Left lung (tissue), 10 donors: ENCODE data around the gene SDK1. TPM values are rescaled to one million over a fixed set of nuclear protein-coding genes. Genes with fewer than 3 reads are reported as not detected.

ENCODE experiments used
- ATAC-seq: fragments of 200-7000 bp; cut with Tn5 transposase; one replicate; pipeline ENCODE4 v1.9.1; 2020; ENCODE audit warnings: moderate library complexity
- DNase-seq, 4 donors: peaks; one replicate each; pipeline ENCODE4 v3.0.0-alpha.2; 2013 to 2020
- H3K27ac ChIP-seq, 2 donors: fragments of 200-600 bp; sonication (generic) in 1 of 2; one replicate each; pipeline versions ENCODE4 v1.5.0 to v1.8.0; 2020 to 2021
- H3K27me3 ChIP-seq, 2 donors: fragments of 200-600 bp; sonication (generic) in 1 of 2; one replicate each; pipeline versions ENCODE4 v1.5.0 to v1.8.0; 2020 to 2021
- H3K36me3 ChIP-seq, 2 donors: fragments of 200-600 bp; sonication (generic) in 1 of 2; one replicate each; pipeline versions ENCODE4 v1.5.0 to v1.8.0; 2020 to 2021
- H3K4me1 ChIP-seq, 2 donors: fragments of 200-600 bp; one replicate each; pipeline ENCODE4 v1.8.0; 2021
- H3K4me3 ChIP-seq, 2 donors: fragments of 200-600 bp; sonication (generic) in 1 of 2; one replicate each; pipeline versions ENCODE4 v1.5.0 to v1.8.0; 2020 to 2021; ENCODE audit warnings: mild to moderate bottlenecking in 1 of 2
- H3K9me3 ChIP-seq, 2 donors: fragments of 200-600 bp; sonication (generic) in 1 of 2; one replicate each; pipeline versions ENCODE4 v1.5.0 to v1.8.0; 2020 to 2021
- CTCF ChIP-seq, 2 donors: fragments of 200-600 bp; sonication (generic) in 1 of 2; IDR thresholded peaks; one replicate each; pipeline versions ENCODE4 v1.5.0 to v1.8.0; 2021; ENCODE audit warnings: antibody characterized with exemption in 2 of 2
- intact Hi-C, 2 donors: fragments of 100-400 bp; cut with DNase I; formaldehyde crosslinking; loops; one replicate each; pipeline versions ENCODE4 v1.11.2 to v1.14.2; 2022
- polyA plus RNA-seq, 6 donors: library from polyadenylated mRNA; unstranded; fragments of 120-200 nt; gene quantifications; one replicate each; pipeline ENCODE4 v1.2.1, GENCODE V29; 2013; ENCODE audit not compliant: insufficient read length in 6 of 6
- total RNA-seq, 2 donors: library from RNA; stranded (reverse); fragmentation: NEBNext Ultra II Directional; extraction: Animal tissue kit (Norgen Biotek cat#: 25700); gene quantifications; one replicate each; pipeline ENCODE4 v1.2.1, GENCODE V29; 2021
- donor health status: DM: no; HTN: yes; CAD: no.
- donor health status: DM: no; HTN: no; CAD: no.

Gene SDK1
- total and polyA plus RNA-seq, 8 donors, result 5.5 to 17.6 (median 13.0) TPM

- intact Hi-C loops, result no loop called here
- peak; percentile 91 for ATAC-seq
- Histone ChIP-seq H3K9me3 (peaks cover 0 to 2% of the 10 kb centered on the region in 2 donors), H3K4me1 (peaks cover 9 to 17% of the 10 kb centered on the region in 2 donors), H3K27ac (peak overlapping the region; percentile 47 to 74), H3K27me3 (no peaks in the 10 kb centered on the region), H3K36me3 (no peaks in the 10 kb centered on the region), H3K4me3 (no peak overlapping the region)
- DNase-seq, result peak in 3 of 4 donors; percentile 37 to 91 (median 80)
- TF ChIP-seq CTCF (IDR thresholded peaks at IDR 0.05), result no peak
These were observed 560.9 kb downstream of the SDK1 start for GRCh38 chr7:3861941-3862340.

GRCh38 chr7:3862774-3863173 is 561.7 kb downstream of the SDK1 start:
- no peak for DNase-seq
- no peak for TF ChIP-seq CTCF (IDR thresholded peaks at IDR 0.05)
- Histone ChIP-seq H3K36me3 (no peaks in the 10 kb centered on the region), H3K4me1 (peaks cover 9 to 17% of the 10 kb centered on the region in 2 donors), H3K9me3 (peaks cover 0 to 2% of the 10 kb centered on the region in 2 donors), H3K4me3 (no peak overlapping the region), H3K27ac (peak overlapping the region; percentile 47 to 74), H3K27me3 (no peaks in the 10 kb centered on the region)
- no peak for ATAC-seq
- intact Hi-C loops, result no loop called here

GRCh38 chr7:3866277-3866676 is 565.2 kb downstream of the SDK1 start:
- Histone ChIP-seq H3K9me3 (peaks cover 0 to 2% of the 10 kb centered on the region in 2 donors), H3K4me1 (peaks cover 9 to 12% of the 10 kb centered on the region in 2 donors), H3K4me3 (no peak overlapping the region), H3K36me3 (no peaks in the 10 kb centered on the region), H3K27me3 (no peaks in the 10 kb centered on the region), H3K27ac (peak overlapping the region in 1 of 2 donors; percentile 45)
- no peak for ATAC-seq
- no peak for TF ChIP-seq CTCF (IDR thresholded peaks at IDR 0.05)
- intact Hi-C loops, result no loop called here
- DNase-seq, result no peak

DNA sequence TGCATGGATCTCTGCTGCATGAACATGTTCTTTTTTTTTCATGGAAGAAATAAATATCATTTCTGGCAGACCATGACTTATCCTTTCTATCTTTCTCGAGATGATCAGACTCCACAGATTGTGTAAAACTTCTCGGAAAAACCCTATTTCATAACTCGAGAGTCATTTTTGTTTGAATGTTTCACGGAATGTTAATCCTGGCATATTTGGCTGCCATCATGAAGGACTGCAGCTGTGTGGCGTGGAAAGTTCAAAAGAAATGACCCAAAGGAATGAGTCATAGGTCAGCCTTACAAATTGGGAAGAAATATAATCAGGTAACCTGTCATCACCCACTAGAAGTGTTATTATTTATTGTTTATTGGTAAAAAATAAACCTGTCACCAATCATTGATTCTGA is 566.8 kb downstream of the SDK1 start:
- DNase-seq (peak in 2 of 4 donors; percentile 76 to 82), ATAC-seq (peak; percentile 38)
- no peak for TF ChIP-seq CTCF (IDR thresholded peaks at IDR 0.05)
- H3K4me1 ChIP-seq, result no peaks in the 10 kb centered on the region
- intact Hi-C loops, result no loop called here
- no peaks in the 10 kb centered on the region for H3K36me3 ChIP-seq
- H3K27ac ChIP-seq, result peak overlapping the region in 1 of 2 donors; percentile 39
- H3K27me3 ChIP-seq, result no peaks in the 10 kb centered on the region
- H3K9me3 ChIP-seq, result peaks cover 0 to 2% of the 10 kb centered on the region in 2 donors
- H3K4me3 ChIP-seq, result no peak overlapping the region

GRCh38 chr7:3879355-3880075 is 578.5 kb downstream of the SDK1 start:
- TF ChIP-seq CTCF (IDR thresholded peaks at IDR 0.05), result no peak
- H3K4me1 ChIP-seq, result peaks cover 0 to 8% of the 10 kb centered on the region in 2 donors
- H3K27me3 ChIP-seq, result no peaks in the 10 kb centered on the region
- no peak overlapping the region for H3K4me3 ChIP-seq
- ATAC-seq (peak; percentile 44), DNase-seq (no peak)
- H3K36me3 ChIP-seq, result no peaks in the 10 kb centered on the region
- H3K9me3 ChIP-seq, result no peaks in the 10 kb centered on the region
- no peak overlapping the region for H3K27ac ChIP-seq
- intact Hi-C loops, result no loop called here
